HG03457 (cell line): Measurements from ENCODE around the gene CEP19.
"Not testable (repeated sequence)": the region's sequence is repeated elsewhere in the genome, so short reads cannot be mapped to it uniquely, and the experiment has no call there.

Experiments
- ATAC-seq: cut with Tn5 transposase; IDR thresholded peaks from one replicate; pipeline ENCODE4 v1.9.1; 2021; ENCODE audit warnings: moderate number of reproducible peaks; ENCODE audit not compliant: unreplicated experiment

Gene CEP19, protein sequence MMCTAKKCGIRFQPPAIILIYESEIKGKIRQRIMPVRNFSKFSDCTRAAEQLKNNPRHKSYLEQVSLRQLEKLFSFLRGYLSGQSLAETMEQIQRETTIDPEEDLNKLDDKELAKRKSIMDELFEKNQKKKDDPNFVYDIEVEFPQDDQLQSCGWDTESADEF

DNA sequence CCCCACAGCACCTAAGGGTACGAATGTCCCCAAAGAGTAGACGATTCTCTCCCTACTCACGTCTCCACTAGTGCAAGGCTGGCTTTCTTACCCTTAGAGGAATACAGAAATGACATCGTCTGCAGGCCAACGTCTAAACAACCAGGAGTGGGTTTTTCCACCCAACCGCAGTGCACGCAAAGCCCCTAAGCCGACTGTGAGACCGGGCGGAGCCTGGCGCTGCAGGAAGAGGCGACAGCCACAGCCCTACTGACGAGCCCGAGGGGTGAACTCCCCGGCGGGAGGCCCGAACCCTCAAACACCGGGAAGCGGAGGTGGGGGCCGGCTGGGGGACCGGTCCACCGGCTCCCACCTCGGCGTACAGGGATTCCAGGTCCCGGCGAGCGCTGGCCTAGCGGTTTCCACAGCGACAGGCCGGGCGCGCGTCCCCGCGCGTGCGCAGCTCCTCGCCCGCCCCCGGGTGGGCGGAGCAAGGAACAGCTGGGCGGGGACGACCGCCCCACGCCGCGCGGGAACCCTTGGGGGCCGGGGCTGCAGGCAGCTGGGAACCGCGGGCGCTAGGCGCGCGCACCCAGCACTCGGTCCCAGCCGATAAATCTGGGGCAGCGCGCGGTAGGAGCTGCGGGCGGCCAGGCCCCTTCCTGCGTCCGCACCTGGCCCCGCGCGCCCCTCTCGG is at the start of gene CEP19, which contains the start of gene PIGX:
Gene CEP19 (minus strand): TSS at position 413 of the 676 bp plus-strand sequence. CDS start 3,593 bp downstream, outside the sequence.
Gene PIGX (plus strand): TSS at position 540 of the 676 bp plus-strand sequence.
- peak; percentile 70 for ATAC-seq

- no peak for ATAC-seq
These were observed 46.1 kb upstream of the CEP19 start for GRCh38 chr3:196757876-196758739.

DNA sequence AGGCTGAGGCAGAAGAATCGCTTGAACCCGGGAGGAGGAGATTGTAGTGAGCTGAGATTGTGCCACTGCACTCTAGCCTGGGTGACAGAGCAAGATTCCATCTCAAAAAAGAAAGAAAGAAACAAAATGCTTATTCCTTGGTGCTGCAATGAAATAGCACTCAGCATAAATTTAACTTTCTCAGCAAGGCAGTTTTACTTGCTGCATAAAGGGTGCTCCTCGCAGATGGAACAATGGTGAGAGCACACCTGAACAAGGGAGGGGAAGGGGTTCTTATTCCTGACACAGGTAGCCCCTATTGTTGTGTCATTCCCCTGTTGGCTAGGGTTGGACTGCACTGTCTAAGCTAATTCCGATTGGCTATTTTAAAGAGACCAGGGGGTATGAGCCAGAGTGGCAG is 44.7 kb upstream of the CEP19 start:
- ATAC-seq: no peak

- no peak for ATAC-seq
These were observed 42.3 kb upstream of the CEP19 start for GRCh38 chr3:196754091-196754981.

DNA sequence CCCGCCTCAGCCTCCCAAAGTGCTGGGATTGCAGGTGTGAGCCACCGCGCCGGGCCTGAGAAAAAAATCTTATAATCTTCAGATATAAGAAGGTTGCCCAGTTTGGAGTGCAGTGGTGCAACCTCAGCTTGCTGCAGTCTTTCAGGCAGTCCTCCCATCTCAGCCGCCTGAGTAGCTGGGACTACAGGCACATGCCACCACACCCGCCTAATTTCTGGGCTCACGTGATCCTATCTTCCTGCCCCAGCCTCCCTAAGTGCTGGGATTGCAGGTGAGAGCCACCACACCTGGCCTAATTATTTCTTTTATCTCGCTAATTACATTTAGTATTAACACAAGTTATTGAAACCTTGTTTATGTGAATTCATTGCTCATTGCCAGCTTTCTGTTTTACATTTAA is 41.2 kb upstream of the CEP19 start:
- ATAC-seq: no peak

GRCh38 chr3:196749125-196749524 is 37.1 kb upstream of the CEP19 start:
- no peak for ATAC-seq

DNA sequence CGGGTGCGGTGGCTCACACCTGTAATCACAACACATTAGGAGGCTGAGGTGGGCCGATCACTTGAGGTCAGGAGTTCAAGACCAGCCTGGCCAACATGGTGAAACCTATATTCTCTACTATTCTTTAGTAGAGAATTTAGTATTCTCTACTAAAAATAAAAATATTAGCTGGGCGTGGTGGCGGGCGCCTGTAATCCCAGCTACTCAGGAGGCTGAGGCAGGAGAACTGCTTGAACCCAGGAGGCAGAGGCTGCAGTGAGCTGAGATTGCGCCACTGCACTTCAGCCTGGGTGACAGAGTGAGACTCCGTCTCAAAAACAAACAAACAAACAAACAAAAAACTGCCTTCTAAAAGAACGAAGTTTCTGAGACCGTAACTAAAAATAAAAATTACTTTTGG is 31.5 kb upstream of the CEP19 start:
- ATAC-seq: not testable (repeated sequence)

- no peak for ATAC-seq
These were observed 29.3 kb upstream of the CEP19 start for GRCh38 chr3:196741249-196741889.

- no peak for ATAC-seq
These were observed 28.6 kb upstream of the CEP19 start for GRCh38 chr3:196740481-196741248.

GRCh38 chr3:196739671-196740480 is 27.8 kb upstream of the CEP19 start, which contains the start of gene PAK2:
Gene PAK2 (plus strand): TSS chr3:196739857. CDS start chr3:196782647, 42,790 bp downstream.
- ATAC-seq: peak; percentile 84

GRCh38 chr3:196737655-196738054 is 25.6 kb upstream of the CEP19 start:
- no peak for ATAC-seq

- ATAC-seq: no peak
These were observed 24.8 kb upstream of the CEP19 start for GRCh38 chr3:196736670-196737374.

DNA sequence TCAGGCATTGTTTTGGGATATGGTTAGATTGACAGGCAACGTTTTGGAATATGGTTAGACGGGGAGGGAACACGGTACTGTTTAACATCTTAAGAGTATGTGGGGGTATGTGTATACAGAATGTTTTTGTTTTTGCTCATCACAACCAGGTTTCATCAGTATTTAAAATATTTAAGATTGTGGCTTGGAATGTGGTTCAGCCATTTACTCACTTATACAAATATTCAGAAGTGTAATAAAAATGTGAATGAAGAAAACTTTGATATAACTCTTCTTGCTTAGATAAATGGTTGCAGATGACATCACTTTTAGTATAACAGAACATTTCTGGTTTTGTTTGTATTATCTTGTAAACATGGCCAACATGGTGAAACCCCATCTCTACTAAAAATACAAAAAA is 23.7 kb upstream of the CEP19 start:
- no peak for ATAC-seq

- ATAC-seq: no peak
These were observed 15.0 kb upstream of the CEP19 start for GRCh38 chr3:196726788-196727675.

- no peak for ATAC-seq
These were observed 9.0 kb upstream of the CEP19 start for GRCh38 chr3:196721097-196721496.

DNA sequence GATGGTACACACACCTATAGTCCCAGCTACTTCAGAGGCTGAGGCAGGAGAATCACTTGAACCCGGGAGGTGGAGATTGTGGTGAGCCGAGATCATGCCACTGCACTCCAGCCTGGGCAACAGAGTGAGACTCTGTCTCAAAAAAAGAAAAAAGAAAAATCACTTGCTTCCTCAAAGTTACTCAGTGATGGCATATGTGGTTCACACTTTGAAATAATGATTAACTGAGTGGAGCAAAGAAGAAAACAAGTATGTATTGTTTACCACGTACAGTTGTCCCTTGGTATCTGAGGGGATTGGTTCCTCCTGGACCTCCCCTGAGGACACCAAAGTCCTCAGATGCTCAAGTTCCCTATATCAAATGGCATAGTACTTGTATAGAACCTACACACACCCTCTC is 5.1 kb upstream of the CEP19 start:
- ATAC-seq: not testable (repeated sequence)
